HEK293 (cell line): Measurements from ENCODE around the gene HOTAIR.

Source experiments
- GLI2 ChIP-seq: fragments of 450-650 bp; formaldehyde crosslinking; IDR thresholded peaks from 2 replicates; pipeline ENCODE4; 2017; ENCODE audit warnings: missing biosample characterization, missing genetic modification characterization, low read depth, borderline replicate concordance
- PRDM1 ChIP-seq: fragments of 450-650 bp; formaldehyde crosslinking; IDR thresholded peaks from 2 replicates; pipeline ENCODE4; 2016; ENCODE audit warnings: missing biosample characterization, missing genetic modification characterization
- SCRT2 ChIP-seq: fragments of 450-650 bp; formaldehyde crosslinking; IDR thresholded peaks from 2 replicates; pipeline ENCODE4 v1.5.1; 2016; ENCODE audit warnings: missing biosample characterization, missing genetic modification characterization
- TCF7L2 ChIP-seq: IDR thresholded peaks from 2 replicates; pipeline ENCODE4 v1.6.1; 2011; ENCODE audit warnings: low read depth, mild to moderate bottlenecking, inconsistent platforms, low read length, moderate library complexity, borderline replicate concordance
- YY1 ChIP-seq: fragments of 450-650 bp; formaldehyde crosslinking; IDR thresholded peaks from 2 replicates; pipeline ENCODE4 v1.5.1; 2018; ENCODE audit warnings: missing biosample characterization, missing genetic modification characterization
- ZBTB17 ChIP-seq: fragments of 450-650 bp; formaldehyde crosslinking; IDR thresholded peaks from 2 replicates; pipeline ENCODE4 v1.5.1; 2016; ENCODE audit warnings: missing biosample characterization, missing genetic modification characterization
- ZBTB48 ChIP-seq: fragments of 450-650 bp; formaldehyde crosslinking; IDR thresholded peaks from 2 replicates; pipeline ENCODE4 v1.5.1; 2016; ENCODE audit warnings: missing biosample characterization, missing genetic modification characterization
- ZEB2 ChIP-seq: fragments of 450-650 bp; formaldehyde crosslinking; IDR thresholded peaks from 2 replicates; pipeline ENCODE4 v1.5.1; 2016; ENCODE audit warnings: missing biosample characterization, missing genetic modification characterization
- ZNF132 ChIP-seq: fragments of 450-650 bp; formaldehyde crosslinking; IDR thresholded peaks from 2 replicates; pipeline ENCODE4 v1.5.1; 2017; ENCODE audit warnings: missing biosample characterization, missing genetic modification characterization, borderline replicate concordance
- ZNF2 ChIP-seq: fragments of 450-650 bp; formaldehyde crosslinking; IDR thresholded peaks from 2 replicates; pipeline ENCODE4 v1.5.1; 2016; ENCODE audit warnings: missing biosample characterization, missing genetic modification characterization
- ZNF341 ChIP-seq: fragments of 450-650 bp; formaldehyde crosslinking; IDR thresholded peaks from 2 replicates; pipeline ENCODE4; 2016; ENCODE audit warnings: low read depth, missing biosample characterization, missing genetic modification characterization
- ZNF433 ChIP-seq: fragments of 450-650 bp; formaldehyde crosslinking; IDR thresholded peaks from 2 replicates; pipeline ENCODE4 v1.5.1; 2016; ENCODE audit warnings: missing biosample characterization, missing genetic modification characterization, low read depth
- ZNF549 ChIP-seq: fragments of 450-650 bp; IDR thresholded peaks from 2 replicates; pipeline ENCODE4 v1.5.1; 2018; ENCODE audit warnings: missing biosample characterization, missing genetic modification characterization, mild to moderate bottlenecking, inconsistent platforms, moderate library complexity
- ZNF596 ChIP-seq: fragments of 450-650 bp; IDR thresholded peaks from 2 replicates; pipeline ENCODE4 v1.5.0; 2018; ENCODE audit warnings: missing biosample characterization, mild to moderate bottlenecking, missing genetic modification characterization, moderate library complexity
- ZNF623 ChIP-seq: fragments of 450-650 bp; formaldehyde crosslinking; IDR thresholded peaks from 2 replicates; pipeline ENCODE4 v1.5.1; 2016; ENCODE audit warnings: missing biosample characterization, missing genetic modification characterization
- ZNF629 ChIP-seq: fragments of 450-650 bp; formaldehyde crosslinking; IDR thresholded peaks from 2 replicates; pipeline ENCODE4 v1.5.1; 2017; ENCODE audit warnings: missing biosample characterization, missing genetic modification characterization
- TF ChIP-seq, protein P1 (sequence below): fragments of 450-650 bp; formaldehyde crosslinking; IDR thresholded peaks from 2 replicates; pipeline ENCODE4 v1.5.1; 2017; ENCODE audit warnings: missing biosample characterization, missing genetic modification characterization
- TF ChIP-seq, protein P2 (sequence below): fragments of 450-650 bp; formaldehyde crosslinking; IDR thresholded peaks from 2 replicates; pipeline ENCODE4 v1.5.1; 2016; ENCODE audit warnings: missing biosample characterization, missing genetic modification characterization, borderline replicate concordance
- TF ChIP-seq, protein P3 (sequence below): fragments of 450-650 bp; formaldehyde crosslinking; IDR thresholded peaks from 2 replicates; pipeline ENCODE4 v1.5.1; 2016; ENCODE audit warnings: missing biosample characterization, missing genetic modification characterization
- TF ChIP-seq, protein P4 (sequence below): fragments of 450-650 bp; formaldehyde crosslinking; IDR thresholded peaks from 2 replicates; pipeline ENCODE4 v1.5.1; 2016; ENCODE audit warnings: missing biosample characterization, missing genetic modification characterization
- TF ChIP-seq, protein P5 (sequence below): fragments of 450-650 bp; formaldehyde crosslinking; conservative IDR thresholded peaks from 2 replicates; pipeline ENCODE4 v1.5.1; 2016; ENCODE audit warnings: low read depth, missing biosample characterization, missing genetic modification characterization
- TF ChIP-seq, protein P6 (sequence below): fragments of 450-650 bp; formaldehyde crosslinking; IDR thresholded peaks from 2 replicates; pipeline ENCODE4 v1.5.1; 2016; ENCODE audit warnings: missing biosample characterization, missing genetic modification characterization
- TF ChIP-seq, protein P7 (sequence below): fragments of 450-650 bp; formaldehyde crosslinking; IDR thresholded peaks from 2 replicates; pipeline ENCODE4 v1.5.1; 2016; ENCODE audit warnings: missing biosample characterization, missing genetic modification characterization
- TF ChIP-seq, protein P8 (sequence below): fragments of 450-650 bp; formaldehyde crosslinking; IDR thresholded peaks from 2 replicates; pipeline ENCODE4 v1.5.1; 2017; ENCODE audit warnings: missing biosample characterization, missing genetic modification characterization

Gene HOTAIR

DNA sequence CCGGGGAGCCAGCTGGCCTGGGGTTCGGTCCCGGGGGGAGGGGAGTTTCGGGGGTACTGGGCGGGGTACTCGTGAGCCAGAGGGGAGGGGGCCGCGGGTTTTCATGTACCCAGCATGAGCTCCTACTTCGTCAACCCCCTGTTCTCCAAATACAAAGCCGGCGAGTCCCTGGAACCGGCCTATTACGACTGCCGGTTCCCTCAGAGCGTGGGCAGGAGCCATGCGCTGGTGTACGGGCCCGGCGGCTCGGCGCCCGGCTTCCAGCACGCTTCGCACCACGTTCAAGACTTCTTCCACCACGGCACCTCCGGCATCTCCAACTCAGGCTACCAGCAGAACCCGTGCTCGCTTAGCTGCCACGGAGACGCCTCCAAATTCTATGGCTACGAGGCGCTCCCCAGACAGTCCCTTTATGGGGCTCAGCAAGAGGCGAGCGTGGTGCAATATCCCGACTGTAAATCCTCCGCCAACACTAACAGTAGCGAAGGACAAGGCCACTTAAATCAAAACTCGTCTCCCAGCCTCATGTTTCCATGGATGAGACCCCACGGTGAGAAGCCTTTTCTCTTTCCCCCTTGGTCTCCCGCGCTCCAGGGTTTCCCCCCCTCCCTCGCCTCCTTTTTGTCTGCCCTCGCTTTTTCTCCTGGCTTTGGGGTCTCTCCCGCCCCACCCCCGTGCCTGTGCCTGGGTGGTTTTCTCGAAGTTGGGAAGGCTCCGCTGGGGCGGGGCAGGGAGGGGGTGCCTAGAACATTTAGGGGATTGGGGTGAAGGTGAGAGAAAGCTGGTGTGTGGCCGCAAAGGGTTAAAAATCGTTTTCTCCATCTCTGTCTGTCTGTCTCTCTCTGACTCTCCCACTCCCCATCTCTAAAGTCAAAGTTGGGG lies 34.7 kb upstream of the HOTAIR start (continued):
- TF ChIP-seq, protein P1, sequence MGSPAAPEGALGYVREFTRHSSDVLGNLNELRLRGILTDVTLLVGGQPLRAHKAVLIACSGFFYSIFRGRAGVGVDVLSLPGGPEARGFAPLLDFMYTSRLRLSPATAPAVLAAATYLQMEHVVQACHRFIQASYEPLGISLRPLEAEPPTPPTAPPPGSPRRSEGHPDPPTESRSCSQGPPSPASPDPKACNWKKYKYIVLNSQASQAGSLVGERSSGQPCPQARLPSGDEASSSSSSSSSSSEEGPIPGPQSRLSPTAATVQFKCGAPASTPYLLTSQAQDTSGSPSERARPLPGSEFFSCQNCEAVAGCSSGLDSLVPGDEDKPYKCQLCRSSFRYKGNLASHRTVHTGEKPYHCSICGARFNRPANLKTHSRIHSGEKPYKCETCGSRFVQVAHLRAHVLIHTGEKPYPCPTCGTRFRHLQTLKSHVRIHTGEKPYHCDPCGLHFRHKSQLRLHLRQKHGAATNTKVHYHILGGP (tag by site-specific recombination): no peak
- no peak for TF ChIP-seq ZNF623 (tag by site-specific recombination)
- TF ChIP-seq ZNF596 (tag by site-specific recombination): no peak; the same call in 1 of the 2 replicates
- no peak for TF ChIP-seq GLI2 (tag by site-specific recombination)
- TF ChIP-seq, protein P2, sequence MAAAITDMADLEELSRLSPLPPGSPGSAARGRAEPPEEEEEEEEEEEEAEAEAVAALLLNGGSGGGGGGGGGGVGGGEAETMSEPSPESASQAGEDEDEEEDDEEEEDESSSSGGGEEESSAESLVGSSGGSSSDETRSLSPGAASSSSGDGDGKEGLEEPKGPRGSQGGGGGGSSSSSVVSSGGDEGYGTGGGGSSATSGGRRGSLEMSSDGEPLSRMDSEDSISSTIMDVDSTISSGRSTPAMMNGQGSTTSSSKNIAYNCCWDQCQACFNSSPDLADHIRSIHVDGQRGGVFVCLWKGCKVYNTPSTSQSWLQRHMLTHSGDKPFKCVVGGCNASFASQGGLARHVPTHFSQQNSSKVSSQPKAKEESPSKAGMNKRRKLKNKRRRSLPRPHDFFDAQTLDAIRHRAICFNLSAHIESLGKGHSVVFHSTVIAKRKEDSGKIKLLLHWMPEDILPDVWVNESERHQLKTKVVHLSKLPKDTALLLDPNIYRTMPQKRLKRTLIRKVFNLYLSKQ (tag by site-specific recombination): no peak
- TF ChIP-seq, protein P3, sequence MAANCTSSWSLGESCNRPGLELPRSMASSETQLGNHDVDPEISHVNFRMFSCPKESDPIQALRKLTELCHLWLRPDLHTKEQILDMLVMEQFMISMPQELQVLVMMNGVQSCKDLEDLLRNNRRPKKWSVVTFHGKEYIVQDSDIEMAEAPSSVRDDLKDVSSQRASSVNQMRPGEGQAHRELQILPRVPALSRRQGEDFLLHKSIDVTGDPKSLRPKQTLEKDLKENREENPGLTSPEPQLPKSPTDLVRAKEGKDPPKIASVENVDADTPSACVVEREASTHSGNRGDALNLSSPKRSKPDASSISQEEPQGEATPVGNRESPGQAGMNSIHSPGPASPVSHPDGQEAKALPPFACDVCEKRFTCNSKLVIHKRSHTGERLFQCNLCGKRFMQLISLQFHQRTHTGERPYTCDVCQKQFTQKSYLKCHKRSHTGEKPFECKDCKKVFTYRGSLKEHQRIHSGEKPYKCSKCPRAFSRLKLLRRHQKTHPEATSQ: no peak
- TF ChIP-seq ZNF629 (tag by site-specific recombination): no peak; the same call in 1 of the 2 replicates
- TF ChIP-seq ZNF549: no peak
- TF ChIP-seq PRDM1 (tag by site-specific recombination): peak; percentile 88
- TF ChIP-seq, protein P4, sequence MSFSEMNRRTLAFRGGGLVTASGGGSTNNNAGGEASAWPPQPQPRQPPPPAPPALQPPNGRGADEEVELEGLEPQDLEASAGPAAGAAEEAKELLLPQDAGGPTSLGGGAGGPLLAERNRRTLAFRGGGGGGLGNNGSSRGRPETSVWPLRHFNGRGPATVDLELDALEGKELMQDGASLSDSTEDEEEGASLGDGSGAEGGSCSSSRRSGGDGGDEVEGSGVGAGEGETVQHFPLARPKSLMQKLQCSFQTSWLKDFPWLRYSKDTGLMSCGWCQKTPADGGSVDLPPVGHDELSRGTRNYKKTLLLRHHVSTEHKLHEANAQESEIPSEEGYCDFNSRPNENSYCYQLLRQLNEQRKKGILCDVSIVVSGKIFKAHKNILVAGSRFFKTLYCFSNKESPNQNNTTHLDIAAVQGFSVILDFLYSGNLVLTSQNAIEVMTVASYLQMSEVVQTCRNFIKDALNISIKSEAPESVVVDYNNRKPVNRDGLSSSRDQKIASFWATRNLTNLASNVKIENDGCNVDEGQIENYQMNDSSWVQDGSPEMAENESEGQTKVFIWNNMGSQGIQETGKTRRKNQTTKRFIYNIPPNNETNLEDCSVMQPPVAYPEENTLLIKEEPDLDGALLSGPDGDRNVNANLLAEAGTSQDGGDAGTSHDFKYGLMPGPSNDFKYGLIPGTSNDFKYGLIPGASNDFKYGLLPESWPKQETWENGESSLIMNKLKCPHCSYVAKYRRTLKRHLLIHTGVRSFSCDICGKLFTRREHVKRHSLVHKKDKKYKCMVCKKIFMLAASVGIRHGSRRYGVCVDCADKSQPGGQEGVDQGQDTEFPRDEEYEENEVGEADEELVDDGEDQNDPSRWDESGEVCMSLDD (tag by site-specific recombination): peak; percentile 77
- TF ChIP-seq, protein P5, sequence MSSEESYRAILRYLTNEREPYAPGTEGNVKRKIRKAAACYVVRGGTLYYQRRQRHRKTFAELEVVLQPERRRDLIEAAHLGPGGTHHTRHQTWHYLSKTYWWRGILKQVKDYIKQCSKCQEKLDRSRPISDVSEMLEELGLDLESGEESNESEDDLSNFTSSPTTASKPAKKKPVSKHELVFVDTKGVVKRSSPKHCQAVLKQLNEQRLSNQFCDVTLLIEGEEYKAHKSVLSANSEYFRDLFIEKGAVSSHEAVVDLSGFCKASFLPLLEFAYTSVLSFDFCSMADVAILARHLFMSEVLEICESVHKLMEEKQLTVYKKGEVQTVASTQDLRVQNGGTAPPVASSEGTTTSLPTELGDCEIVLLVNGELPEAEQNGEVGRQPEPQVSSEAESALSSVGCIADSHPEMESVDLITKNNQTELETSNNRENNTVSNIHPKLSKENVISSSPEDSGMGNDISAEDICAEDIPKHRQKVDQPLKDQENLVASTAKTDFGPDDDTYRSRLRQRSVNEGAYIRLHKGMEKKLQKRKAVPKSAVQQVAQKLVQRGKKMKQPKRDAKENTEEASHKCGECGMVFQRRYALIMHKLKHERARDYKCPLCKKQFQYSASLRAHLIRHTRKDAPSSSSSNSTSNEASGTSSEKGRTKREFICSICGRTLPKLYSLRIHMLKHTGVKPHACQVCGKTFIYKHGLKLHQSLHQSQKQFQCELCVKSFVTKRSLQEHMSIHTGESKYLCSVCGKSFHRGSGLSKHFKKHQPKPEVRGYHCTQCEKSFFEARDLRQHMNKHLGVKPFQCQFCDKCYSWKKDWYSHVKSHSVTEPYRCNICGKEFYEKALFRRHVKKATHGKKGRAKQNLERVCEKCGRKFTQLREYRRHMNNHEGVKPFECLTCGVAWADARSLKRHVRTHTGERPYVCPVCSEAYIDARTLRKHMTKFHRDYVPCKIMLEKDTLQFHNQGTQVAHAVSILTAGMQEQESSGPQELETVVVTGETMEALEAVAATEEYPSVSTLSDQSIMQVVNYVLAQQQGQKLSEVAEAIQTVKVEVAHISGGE (tag by site-specific recombination): no peak
- peak; percentile 21; the same call in 1 of the 2 replicates for TF ChIP-seq ZNF2
- peak; percentile 58; the same call in 1 of the 2 replicates for TF ChIP-seq ZBTB17 (tag by site-specific recombination)
- TF ChIP-seq ZNF132 (tag by site-specific recombination): no peak
- TF ChIP-seq ZNF341 (tag by site-specific recombination): no peak
- TF ChIP-seq ZNF433 (tag by site-specific recombination): no peak
- TF ChIP-seq SCRT2 (tag by site-specific recombination): no peak
- TF ChIP-seq, protein P6, sequence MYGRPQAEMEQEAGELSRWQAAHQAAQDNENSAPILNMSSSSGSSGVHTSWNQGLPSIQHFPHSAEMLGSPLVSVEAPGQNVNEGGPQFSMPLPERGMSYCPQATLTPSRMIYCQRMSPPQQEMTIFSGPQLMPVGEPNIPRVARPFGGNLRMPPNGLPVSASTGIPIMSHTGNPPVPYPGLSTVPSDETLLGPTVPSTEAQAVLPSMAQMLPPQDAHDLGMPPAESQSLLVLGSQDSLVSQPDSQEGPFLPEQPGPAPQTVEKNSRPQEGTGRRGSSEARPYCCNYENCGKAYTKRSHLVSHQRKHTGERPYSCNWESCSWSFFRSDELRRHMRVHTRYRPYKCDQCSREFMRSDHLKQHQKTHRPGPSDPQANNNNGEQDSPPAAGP (tag by site-specific recombination): no peak
- TF ChIP-seq TCF7L2: no peak
- TF ChIP-seq ZEB2: peak; percentile 66; the same call in 1 of the 2 replicates
- TF ChIP-seq, protein P7, sequence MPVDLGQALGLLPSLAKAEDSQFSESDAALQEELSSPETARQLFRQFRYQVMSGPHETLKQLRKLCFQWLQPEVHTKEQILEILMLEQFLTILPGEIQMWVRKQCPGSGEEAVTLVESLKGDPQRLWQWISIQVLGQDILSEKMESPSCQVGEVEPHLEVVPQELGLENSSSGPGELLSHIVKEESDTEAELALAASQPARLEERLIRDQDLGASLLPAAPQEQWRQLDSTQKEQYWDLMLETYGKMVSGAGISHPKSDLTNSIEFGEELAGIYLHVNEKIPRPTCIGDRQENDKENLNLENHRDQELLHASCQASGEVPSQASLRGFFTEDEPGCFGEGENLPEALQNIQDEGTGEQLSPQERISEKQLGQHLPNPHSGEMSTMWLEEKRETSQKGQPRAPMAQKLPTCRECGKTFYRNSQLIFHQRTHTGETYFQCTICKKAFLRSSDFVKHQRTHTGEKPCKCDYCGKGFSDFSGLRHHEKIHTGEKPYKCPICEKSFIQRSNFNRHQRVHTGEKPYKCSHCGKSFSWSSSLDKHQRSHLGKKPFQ (tag by site-specific recombination): no peak
- TF ChIP-seq ZBTB48: peak; percentile 40; the same call in 1 of the 2 replicates
- no peak for TF ChIP-seq YY1 (tag by site-specific recombination)
- TF ChIP-seq, protein P8, sequence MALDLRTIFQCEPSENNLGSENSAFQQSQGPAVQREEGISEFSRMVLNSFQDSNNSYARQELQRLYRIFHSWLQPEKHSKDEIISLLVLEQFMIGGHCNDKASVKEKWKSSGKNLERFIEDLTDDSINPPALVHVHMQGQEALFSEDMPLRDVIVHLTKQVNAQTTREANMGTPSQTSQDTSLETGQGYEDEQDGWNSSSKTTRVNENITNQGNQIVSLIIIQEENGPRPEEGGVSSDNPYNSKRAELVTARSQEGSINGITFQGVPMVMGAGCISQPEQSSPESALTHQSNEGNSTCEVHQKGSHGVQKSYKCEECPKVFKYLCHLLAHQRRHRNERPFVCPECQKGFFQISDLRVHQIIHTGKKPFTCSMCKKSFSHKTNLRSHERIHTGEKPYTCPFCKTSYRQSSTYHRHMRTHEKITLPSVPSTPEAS: no peak
